Measurements from ENCODE around the gene TAF4. TPM values are rescaled to one million over a fixed set of nuclear protein-coding genes. Genes with fewer than 3 reads are reported as not detected.
A peak's percentile ranks its signal among the peaks of the same experiment; 100 is the strongest.

TAF4 gene
- total and polyA plus RNA-seq, 2 of the 13 experiments (the other 11 are each of a cell fraction or from before 2014, with no cell fraction given): 5.9 to 12.0 TPM

DNA sequence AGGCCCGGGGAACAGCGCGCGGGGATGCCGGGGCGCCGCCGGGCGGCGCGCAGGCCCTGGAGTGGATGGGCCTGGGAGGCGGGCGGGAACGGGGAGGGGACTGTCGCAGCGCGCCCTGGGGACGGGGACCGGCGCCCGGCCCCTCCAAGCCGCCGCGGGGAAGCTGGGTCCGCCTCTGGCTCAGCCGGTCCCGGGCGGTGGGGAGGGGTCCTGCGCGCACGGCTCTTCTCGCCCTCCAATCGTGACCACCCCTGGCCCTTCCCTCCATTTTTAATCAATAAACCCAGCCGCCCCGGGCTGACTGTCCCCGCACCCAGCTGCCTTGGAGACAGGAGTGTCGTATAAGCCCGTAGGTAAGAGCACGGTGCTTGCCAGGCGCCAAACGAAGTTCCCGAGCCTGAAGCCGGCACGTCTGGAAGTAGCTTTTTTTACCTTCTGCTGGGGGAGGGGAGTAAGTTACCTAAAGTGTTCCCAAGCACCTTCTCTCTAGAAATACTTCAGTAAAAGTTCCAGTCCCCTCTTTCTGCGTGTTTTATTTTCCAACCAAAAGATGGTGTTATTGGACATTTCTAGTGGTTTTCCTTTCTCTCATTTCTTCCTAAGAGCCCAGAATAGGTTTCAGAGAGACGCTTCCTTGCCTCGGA is 780 bp upstream of the TAF4 start (continued):
- no peak for TF ChIP-seq ZNF878 (CRISPR knock-in tag; IDR thresholded peaks at IDR 0.05)
- TF ChIP-seq CENPT (CRISPR knock-in tag; IDR thresholded peaks at IDR 0.05; ENCODE audit: low read depth): no peak
- no peak for TF ChIP-seq ZNF616 (CRISPR knock-in tag; IDR thresholded peaks at IDR 0.05; ENCODE audit: low read depth)
- TF ChIP-seq SIX4 (CRISPR knock-in tag; IDR thresholded peaks at IDR 0.05): peak; percentile 7; the same call in 1 of the 2 replicates
- TF ChIP-seq, protein P1, sequence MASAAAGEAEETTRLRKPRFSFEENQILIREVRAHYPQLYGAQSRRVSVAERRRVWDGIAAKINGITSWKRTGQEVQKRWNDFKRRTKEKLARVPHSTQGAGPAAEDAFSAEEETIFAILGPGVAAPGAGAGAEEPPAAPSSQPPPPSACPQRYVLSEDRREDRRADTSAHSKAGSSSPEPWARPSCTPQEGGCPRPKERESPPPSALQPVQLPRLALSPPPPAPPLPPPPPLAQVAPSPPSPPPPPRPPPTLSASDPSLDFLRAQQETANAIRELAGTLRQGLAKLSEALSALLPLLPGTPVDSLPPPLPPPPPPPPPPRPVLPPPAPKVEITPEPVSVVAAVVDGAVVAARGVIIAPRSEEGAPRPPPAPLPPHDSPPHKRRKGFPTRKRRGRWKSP (CRISPR knock-in tag; IDR thresholded peaks at IDR 0.05): peak; percentile 57; the same call in 1 of the 2 replicates
- no peak for TF ChIP-seq MTF2 (CRISPR knock-in tag; IDR thresholded peaks at IDR 0.05; ENCODE audit: borderline replicate concordance)
- peak; percentile 3 for TF ChIP-seq ZNF883 (CRISPR knock-in tag; IDR thresholded peaks at IDR 0.05; ENCODE audit: not compliant biosample characterization)
- TF ChIP-seq, protein P2, sequence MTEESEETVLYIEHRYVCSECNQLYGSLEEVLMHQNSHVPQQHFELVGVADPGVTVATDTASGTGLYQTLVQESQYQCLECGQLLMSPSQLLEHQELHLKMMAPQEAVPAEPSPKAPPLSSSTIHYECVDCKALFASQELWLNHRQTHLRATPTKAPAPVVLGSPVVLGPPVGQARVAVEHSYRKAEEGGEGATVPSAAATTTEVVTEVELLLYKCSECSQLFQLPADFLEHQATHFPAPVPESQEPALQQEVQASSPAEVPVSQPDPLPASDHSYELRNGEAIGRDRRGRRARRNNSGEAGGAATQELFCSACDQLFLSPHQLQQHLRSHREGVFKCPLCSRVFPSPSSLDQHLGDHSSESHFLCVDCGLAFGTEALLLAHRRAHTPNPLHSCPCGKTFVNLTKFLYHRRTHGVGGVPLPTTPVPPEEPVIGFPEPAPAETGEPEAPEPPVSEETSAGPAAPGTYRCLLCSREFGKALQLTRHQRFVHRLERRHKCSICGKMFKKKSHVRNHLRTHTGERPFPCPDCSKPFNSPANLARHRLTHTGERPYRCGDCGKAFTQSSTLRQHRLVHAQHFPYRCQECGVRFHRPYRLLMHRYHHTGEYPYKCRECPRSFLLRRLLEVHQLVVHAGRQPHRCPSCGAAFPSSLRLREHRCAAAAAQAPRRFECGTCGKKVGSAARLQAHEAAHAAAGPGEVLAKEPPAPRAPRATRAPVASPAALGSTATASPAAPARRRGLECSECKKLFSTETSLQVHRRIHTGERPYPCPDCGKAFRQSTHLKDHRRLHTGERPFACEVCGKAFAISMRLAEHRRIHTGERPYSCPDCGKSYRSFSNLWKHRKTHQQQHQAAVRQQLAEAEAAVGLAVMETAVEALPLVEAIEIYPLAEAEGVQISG (CRISPR knock-in tag; IDR thresholded peaks at IDR 0.05): peak; percentile 56
- TF ChIP-seq, protein P3, sequence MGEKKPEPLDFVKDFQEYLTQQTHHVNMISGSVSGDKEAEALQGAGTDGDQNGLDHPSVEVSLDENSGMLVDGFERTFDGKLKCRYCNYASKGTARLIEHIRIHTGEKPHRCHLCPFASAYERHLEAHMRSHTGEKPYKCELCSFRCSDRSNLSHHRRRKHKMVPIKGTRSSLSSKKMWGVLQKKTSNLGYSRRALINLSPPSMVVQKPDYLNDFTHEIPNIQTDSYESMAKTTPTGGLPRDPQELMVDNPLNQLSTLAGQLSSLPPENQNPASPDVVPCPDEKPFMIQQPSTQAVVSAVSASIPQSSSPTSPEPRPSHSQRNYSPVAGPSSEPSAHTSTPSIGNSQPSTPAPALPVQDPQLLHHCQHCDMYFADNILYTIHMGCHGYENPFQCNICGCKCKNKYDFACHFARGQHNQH (CRISPR knock-in tag; IDR thresholded peaks at IDR 0.05): no peak; the same call in 1 of the 2 replicates
- no peak for TF ChIP-seq ZC3H13 (CRISPR knock-in tag; IDR thresholded peaks at IDR 0.05)
- no peak for TF ChIP-seq PAF1 (CRISPR knock-in tag; IDR thresholded peaks at IDR 0.05)
- TF ChIP-seq NR1H2 (CRISPR knock-in tag; IDR thresholded peaks at IDR 0.05; ENCODE audit: borderline replicate concordance, low read depth): no peak
- peak; percentile 5; the same call in 1 of the 2 replicates for TF ChIP-seq RBFOX2 (IDR thresholded peaks at IDR 0.05; ENCODE audit: low read depth, low read length)
- TF ChIP-seq ZNF569 (CRISPR knock-in tag; IDR thresholded peaks at IDR 0.05; ENCODE audit: borderline replicate concordance): no peak
- TF ChIP-seq, protein P4, sequence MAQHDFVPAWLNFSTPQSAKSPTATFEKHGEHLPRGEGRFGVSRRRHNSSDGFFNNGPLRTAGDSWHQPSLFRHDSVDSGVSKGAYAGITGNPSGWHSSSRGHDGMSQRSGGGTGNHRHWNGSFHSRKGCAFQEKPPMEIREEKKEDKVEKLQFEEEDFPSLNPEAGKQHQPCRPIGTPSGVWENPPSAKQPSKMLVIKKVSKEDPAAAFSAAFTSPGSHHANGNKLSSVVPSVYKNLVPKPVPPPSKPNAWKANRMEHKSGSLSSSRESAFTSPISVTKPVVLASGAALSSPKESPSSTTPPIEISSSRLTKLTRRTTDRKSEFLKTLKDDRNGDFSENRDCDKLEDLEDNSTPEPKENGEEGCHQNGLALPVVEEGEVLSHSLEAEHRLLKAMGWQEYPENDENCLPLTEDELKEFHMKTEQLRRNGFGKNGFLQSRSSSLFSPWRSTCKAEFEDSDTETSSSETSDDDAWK (CRISPR knock-in tag; IDR thresholded peaks at IDR 0.05): no peak
- TF ChIP-seq, protein P5, sequence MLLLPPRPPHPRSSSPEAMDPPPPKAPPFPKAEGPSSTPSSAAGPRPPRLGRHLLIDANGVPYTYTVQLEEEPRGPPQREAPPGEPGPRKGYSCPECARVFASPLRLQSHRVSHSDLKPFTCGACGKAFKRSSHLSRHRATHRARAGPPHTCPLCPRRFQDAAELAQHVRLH (CRISPR knock-in tag; IDR thresholded peaks at IDR 0.05; ENCODE audit: borderline replicate concordance, low read depth): 0 out of 2 replicates have a peak, but pooled peaks have one; percentile 10
- no peak for TF ChIP-seq TBL1XR1 (IDR thresholded peaks at IDR 0.05; ENCODE audit: borderline replicate concordance, low read length, partially characterized antibody)
- no peak for TF ChIP-seq MZF1 (CRISPR knock-in tag; IDR thresholded peaks at IDR 0.05; ENCODE audit: borderline replicate concordance)
- TF ChIP-seq RBAK (CRISPR knock-in tag; IDR thresholded peaks at IDR 0.05): no peak
- TF ChIP-seq ZNF557 (CRISPR knock-in tag; IDR thresholded peaks at IDR 0.05): 0 out of 2 replicates have a peak, but pooled peaks have one; percentile 38
- TF ChIP-seq KDM3A (CRISPR knock-in tag; IDR thresholded peaks at IDR 0.05; ENCODE audit: low read depth): 0 out of 2 replicates have a peak, but pooled peaks have one; percentile 10
- TF ChIP-seq ZNF619 (CRISPR knock-in tag; IDR thresholded peaks at IDR 0.05): no peak

All from HepG2 (cell line).